Tibial nerve (tissue), 3 donors: ENCODE measurements around the gene NEDD9.

ENCODE experiments used
- POLR2A ChIP-seq, 2 donors: fragments of 450-650 bp; IDR thresholded peaks; one replicate each; pipeline ENCODE4 v1.6.1; 2017; ENCODE audit warnings: antibody characterized with exemption in 2 of 2, mild to moderate bottlenecking in 2 of 2, moderate library complexity in 2 of 2
- TF ChIP-seq, protein P1 (sequence below), 5 experiments: fragments of 200-600 bp in 3 of 5; fragments of 450-650 bp in 2 of 5; sonication (generic) in 3 of 5; IDR thresholded peaks; one replicate each; pipeline ENCODE4 v1.5.1; 2016 to 2019; ENCODE audit warnings: antibody characterized with exemption in 5 of 5, mild to moderate bottlenecking in 3 of 5, moderate library complexity in 2 of 5

DNA sequence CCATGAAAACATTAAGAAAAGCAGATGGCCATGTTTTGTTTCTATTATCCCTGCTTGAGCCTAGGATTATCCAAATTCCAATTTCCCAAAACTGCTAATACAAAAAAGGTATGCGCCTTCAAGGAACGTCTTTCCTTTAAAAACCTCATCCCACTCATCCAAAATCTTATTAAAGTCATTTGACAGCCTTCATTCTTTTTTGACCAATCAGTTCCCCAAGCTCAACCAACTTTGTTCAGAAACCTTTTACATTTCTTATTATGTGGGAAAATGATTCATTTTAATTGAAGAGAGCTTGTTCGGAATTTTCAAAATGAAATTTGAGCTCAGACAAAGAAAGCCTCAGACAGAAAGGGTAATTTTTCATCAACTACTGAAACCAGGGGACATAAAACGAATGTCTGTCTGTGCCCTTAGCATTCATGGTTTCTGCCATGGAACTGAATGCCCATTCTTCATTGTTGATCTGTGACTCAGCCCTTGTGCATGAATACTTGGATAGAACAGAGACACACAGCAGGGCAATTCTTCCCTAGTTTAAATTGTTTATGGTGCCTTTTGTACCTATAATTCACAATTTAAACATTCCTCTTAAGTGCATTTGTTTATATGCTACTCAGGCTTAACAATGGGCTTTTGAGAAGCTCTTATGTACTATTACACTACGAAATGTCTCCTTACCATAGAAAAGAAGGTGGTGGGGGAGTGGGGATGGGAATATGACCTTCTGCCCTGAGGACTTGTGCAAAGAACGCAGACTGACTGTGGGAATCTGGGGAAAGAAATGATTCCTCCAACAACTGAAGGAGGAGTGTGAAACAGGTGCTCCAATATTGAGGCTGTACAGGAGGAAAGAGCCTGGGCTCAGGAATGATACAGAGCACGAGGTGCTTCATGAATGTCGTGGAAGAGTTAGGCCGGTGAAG lies 71.2 kb downstream of the NEDD9 start:
- TF ChIP-seq, protein P1, sequence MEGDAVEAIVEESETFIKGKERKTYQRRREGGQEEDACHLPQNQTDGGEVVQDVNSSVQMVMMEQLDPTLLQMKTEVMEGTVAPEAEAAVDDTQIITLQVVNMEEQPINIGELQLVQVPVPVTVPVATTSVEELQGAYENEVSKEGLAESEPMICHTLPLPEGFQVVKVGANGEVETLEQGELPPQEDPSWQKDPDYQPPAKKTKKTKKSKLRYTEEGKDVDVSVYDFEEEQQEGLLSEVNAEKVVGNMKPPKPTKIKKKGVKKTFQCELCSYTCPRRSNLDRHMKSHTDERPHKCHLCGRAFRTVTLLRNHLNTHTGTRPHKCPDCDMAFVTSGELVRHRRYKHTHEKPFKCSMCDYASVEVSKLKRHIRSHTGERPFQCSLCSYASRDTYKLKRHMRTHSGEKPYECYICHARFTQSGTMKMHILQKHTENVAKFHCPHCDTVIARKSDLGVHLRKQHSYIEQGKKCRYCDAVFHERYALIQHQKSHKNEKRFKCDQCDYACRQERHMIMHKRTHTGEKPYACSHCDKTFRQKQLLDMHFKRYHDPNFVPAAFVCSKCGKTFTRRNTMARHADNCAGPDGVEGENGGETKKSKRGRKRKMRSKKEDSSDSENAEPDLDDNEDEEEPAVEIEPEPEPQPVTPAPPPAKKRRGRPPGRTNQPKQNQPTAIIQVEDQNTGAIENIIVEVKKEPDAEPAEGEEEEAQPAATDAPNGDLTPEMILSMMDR (IDR thresholded peaks at IDR 0.05): no peak
- no peak for TF ChIP-seq POLR2A (IDR thresholded peaks at IDR 0.05)
